WTC11 (cell line): ENCODE results near the gene SLC25A21.

Experiments used
- ATF2 ChIP-seq: sonication (generic); formaldehyde crosslinking; IDR thresholded peaks from 2 replicates; pipeline ENCODE4 v1.8.1; 2022; ENCODE audit warnings: low read depth, missing genetic modification reagents, borderline replicate concordance
- CREB1 ChIP-seq: sonication (generic); formaldehyde crosslinking; IDR thresholded peaks from 2 replicates; pipeline ENCODE4 v1.8.0; 2023; ENCODE audit warnings: mild to moderate bottlenecking, missing genetic modification reagents
- CTCF ChIP-seq: fragments of 200-600 bp; IDR thresholded peaks from 2 replicates; pipeline ENCODE4 v1.8.0; 2022; ENCODE audit warnings: antibody characterized with exemption
- ESRRA ChIP-seq: sonication (generic); formaldehyde crosslinking; IDR thresholded peaks from 2 replicates; pipeline ENCODE4 v1.8.1; 2022; ENCODE audit warnings: mild to moderate bottlenecking, missing genetic modification reagents, borderline replicate concordance
- JUN ChIP-seq: sonication (generic); formaldehyde crosslinking; IDR thresholded peaks from 2 replicates; pipeline ENCODE4 v1.8.0; 2023; ENCODE audit warnings: mild to moderate bottlenecking, missing genetic modification reagents
- NR3C1 ChIP-seq: sonication (generic); formaldehyde crosslinking; conservative IDR thresholded peaks from 2 replicates; pipeline ENCODE4 v1.8.1; 2023; ENCODE audit warnings: low read depth, mild to moderate bottlenecking, missing genetic modification reagents
- RELA ChIP-seq: sonication (generic); formaldehyde crosslinking; IDR thresholded peaks from 2 replicates; pipeline ENCODE4 v1.8.1; 2022; ENCODE audit warnings: missing genetic modification reagents, mild to moderate bottlenecking, borderline replicate concordance
- TCF7 ChIP-seq: sonication (generic); formaldehyde crosslinking; IDR thresholded peaks from 2 replicates; pipeline ENCODE4 v1.8.0; 2022; ENCODE audit warnings: mild to moderate bottlenecking, low read depth, missing genetic modification reagents, moderate library complexity
- TEAD1 ChIP-seq: sonication (generic); formaldehyde crosslinking; IDR thresholded peaks from 2 replicates; pipeline ENCODE4 v1.8.0; 2022; ENCODE audit warnings: mild to moderate bottlenecking, missing genetic modification reagents

DNA sequence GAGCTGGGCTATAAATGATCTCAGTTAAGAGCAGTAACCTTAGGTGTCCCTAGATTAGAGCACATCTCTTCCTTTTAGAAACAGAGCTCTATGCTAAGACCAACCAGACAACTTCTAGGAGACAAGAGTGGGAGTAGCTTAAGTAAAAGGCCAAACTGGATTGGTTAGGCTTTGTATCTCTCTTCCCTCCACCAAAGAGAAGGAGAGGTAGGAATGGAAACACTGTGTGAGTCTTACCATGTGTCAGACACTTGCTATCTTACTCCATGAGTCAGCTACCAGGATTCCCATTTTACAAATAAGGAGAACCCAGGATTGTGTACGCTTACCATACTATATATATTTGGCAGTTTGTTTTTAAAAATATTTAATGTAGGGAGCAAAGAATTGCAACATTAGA, 387.9 kb downstream of the SLC25A21 start:
- TF ChIP-seq CTCF (no peak), TCF7 (CRISPR knock-in tag) (no peak), ATF2 (no peak), JUN (CRISPR knock-in tag) (no peak), NR3C1 (CRISPR knock-in tag) (no peak), RELA (CRISPR knock-in tag) (no peak), CREB1 (no peak), ESRRA (CRISPR knock-in tag) (no peak), TEAD1 (CRISPR knock-in tag) (no peak)
